ENCODE results near the gene GRID2. TPM values are rescaled to one million over a fixed set of nuclear protein-coding genes. Genes with fewer than 3 reads are reported as not detected.

GRID2 gene
- total and polyA plus RNA-seq, 2 donors (not counting 1 experiment from before 2014, with no cell fraction given): under 0.01 to 0.02 TPM

- H3K27ac ChIP-seq (ENCODE audit: insufficient read depth, low read length): no peak overlapping the region
- no peaks in the 10 kb centered on the region for H3K9me3 ChIP-seq (ENCODE audit: control insufficient read depth, insufficient read depth, low read depth, low read length)
- DNase-seq (ENCODE audit: low read depth in 2 of 2): peak in 1 of 2 donors; percentile 12
- H2AFZ ChIP-seq (ENCODE audit: low read length): no peak overlapping the region
- no peaks in the 10 kb centered on the region for H3K36me3 ChIP-seq (ENCODE audit: control insufficient read depth, insufficient read depth, low read length)
- no peaks in the 10 kb centered on the region for H3K4me1 ChIP-seq (ENCODE audit: control insufficient read depth, extremely low read depth, insufficient read depth, low read length)
- H3K4me2 ChIP-seq (ENCODE audit: extremely low read depth, insufficient read depth, low read length): no peak overlapping the region
- TF ChIP-seq EZH2 (IDR thresholded peaks at IDR 0.05; ENCODE audit: low read length, missing control alignments): no peak
- no peak for TF ChIP-seq CTCF (conservative IDR thresholded peaks at IDR 0.05 in 1 of 2, IDR thresholded peaks at IDR 0.05 in 1 of 2; ENCODE audit: low read depth in 1 of 2, low read length in 2 of 2)
- H4K20me1 ChIP-seq (ENCODE audit: control insufficient read depth, extremely low read depth, insufficient read depth, low read length): no peaks in the 10 kb centered on the region
- no peak overlapping the region for H3K4me3 ChIP-seq (replicated peaks in 1 of 4; ENCODE audit: control extremely low read depth in 1 of 4, insufficient read depth in 1 of 4, low read depth in 3 of 4, low read length in 4 of 4)
- H3K79me2 ChIP-seq (ENCODE audit: control insufficient read depth, insufficient read depth, low read length): no peaks in the 10 kb centered on the region
- H3K9ac ChIP-seq (ENCODE audit: insufficient read depth, low read length): no peak overlapping the region
- no peaks in the 10 kb centered on the region for H3K27me3 ChIP-seq (ENCODE audit: control insufficient read depth, insufficient read depth, low read length)
Measured at GRCh38 chr4:93403571-93403970, 1099.8 kb downstream of the GRID2 start.

GRCh38 chr4:93407493-93408275, 1103.9 kb downstream of the GRID2 start:
- Histone ChIP-seq H4K20me1 (ENCODE audit: control insufficient read depth, extremely low read depth, insufficient read depth, low read length) (no peaks in the 10 kb centered on the region), H3K4me1 (ENCODE audit: control insufficient read depth, extremely low read depth, insufficient read depth, low read length) (no peaks in the 10 kb centered on the region), H2AFZ (ENCODE audit: low read length) (no peak overlapping the region), H3K27ac (ENCODE audit: insufficient read depth, low read length) (no peak overlapping the region), H3K79me2 (ENCODE audit: control insufficient read depth, insufficient read depth, low read length) (no peaks in the 10 kb centered on the region), H3K27me3 (ENCODE audit: control insufficient read depth, insufficient read depth, low read length) (no peaks in the 10 kb centered on the region), H3K9ac (ENCODE audit: insufficient read depth, low read length) (no peak overlapping the region), H3K4me3 (replicated peaks in 1 of 4; ENCODE audit: control extremely low read depth in 1 of 4, insufficient read depth in 1 of 4, low read depth in 3 of 4, low read length in 4 of 4) (no peak overlapping the region), H3K4me2 (ENCODE audit: extremely low read depth, insufficient read depth, low read length) (no peak overlapping the region), H3K36me3 (ENCODE audit: control insufficient read depth, insufficient read depth, low read length) (no peaks in the 10 kb centered on the region), H3K9me3 (ENCODE audit: control insufficient read depth, insufficient read depth, low read depth, low read length) (no peaks in the 10 kb centered on the region)
- no peak for DNase-seq (ENCODE audit: low read depth in 2 of 2)
- TF ChIP-seq CTCF (conservative IDR thresholded peaks at IDR 0.05 in 1 of 2, IDR thresholded peaks at IDR 0.05 in 1 of 2; ENCODE audit: low read depth in 1 of 2, low read length in 2 of 2) (no peak), EZH2 (IDR thresholded peaks at IDR 0.05; ENCODE audit: low read length, missing control alignments) (no peak)

GRCh38 chr4:93409035-93409434, 1105.3 kb downstream of the GRID2 start:
- Histone ChIP-seq H3K36me3 (ENCODE audit: control insufficient read depth, insufficient read depth, low read length) (no peaks in the 10 kb centered on the region), H3K9me3 (ENCODE audit: control insufficient read depth, insufficient read depth, low read depth, low read length) (no peaks in the 10 kb centered on the region), H2AFZ (ENCODE audit: low read length) (no peak overlapping the region), H3K79me2 (ENCODE audit: control insufficient read depth, insufficient read depth, low read length) (no peaks in the 10 kb centered on the region), H3K4me2 (ENCODE audit: extremely low read depth, insufficient read depth, low read length) (no peak overlapping the region), H3K9ac (ENCODE audit: insufficient read depth, low read length) (no peak overlapping the region), H3K27ac (ENCODE audit: insufficient read depth, low read length) (no peak overlapping the region), H3K4me3 (replicated peaks in 1 of 4; ENCODE audit: control extremely low read depth in 1 of 4, insufficient read depth in 1 of 4, low read depth in 3 of 4, low read length in 4 of 4) (no peak overlapping the region), H3K27me3 (ENCODE audit: control insufficient read depth, insufficient read depth, low read length) (no peaks in the 10 kb centered on the region), H4K20me1 (ENCODE audit: control insufficient read depth, extremely low read depth, insufficient read depth, low read length) (no peaks in the 10 kb centered on the region), H3K4me1 (ENCODE audit: control insufficient read depth, extremely low read depth, insufficient read depth, low read length) (no peaks in the 10 kb centered on the region)
- TF ChIP-seq EZH2 (IDR thresholded peaks at IDR 0.05; ENCODE audit: low read length, missing control alignments) (no peak), CTCF (conservative IDR thresholded peaks at IDR 0.05 in 1 of 2, IDR thresholded peaks at IDR 0.05 in 1 of 2; ENCODE audit: low read depth in 1 of 2, low read length in 2 of 2) (no peak)
- DNase-seq (ENCODE audit: low read depth in 2 of 2): no peak

All from fibroblast of lung (primary cell).